T follicular helper cell (primary cell): Measurements from ENCODE around the gene RPLP2.
A peak's percentile ranks its signal among the peaks of the same experiment; 100 is the strongest.

Source experiments
- DNase-seq: peaks from one replicate; pipeline ENCODE4 v3.0.0-alpha.2; 2020; ENCODE audit warnings: low read depth

RPLP2 gene

GRCh38 chr11:824292-824880, 14.6 kb downstream of the RPLP2 start:
- no peak for DNase-seq

DNA sequence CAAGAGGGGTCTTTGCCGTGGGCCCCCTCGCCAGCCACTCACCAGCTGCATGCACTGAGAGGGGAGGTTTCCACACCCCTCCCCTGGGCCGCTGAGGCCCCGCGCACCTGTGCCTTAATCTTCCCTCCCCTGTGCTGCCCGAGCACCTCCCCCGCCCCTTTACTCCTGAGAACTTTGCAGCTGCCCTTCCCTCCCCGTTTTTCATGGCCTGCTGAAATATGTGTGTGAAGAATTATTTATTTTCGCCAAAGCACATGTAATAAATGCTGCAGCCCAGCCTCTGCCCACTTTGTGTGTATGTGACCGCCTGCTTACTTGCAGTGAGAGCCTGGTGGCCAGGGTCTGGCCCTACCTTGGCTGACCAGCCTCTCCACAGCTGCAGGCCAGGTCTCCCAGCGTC, 15.2 kb downstream of the RPLP2 start:
- no peak for DNase-seq

GRCh38 chr11:825366-826226, 15.8 kb downstream of the RPLP2 start:
- no peak for DNase-seq

DNA sequence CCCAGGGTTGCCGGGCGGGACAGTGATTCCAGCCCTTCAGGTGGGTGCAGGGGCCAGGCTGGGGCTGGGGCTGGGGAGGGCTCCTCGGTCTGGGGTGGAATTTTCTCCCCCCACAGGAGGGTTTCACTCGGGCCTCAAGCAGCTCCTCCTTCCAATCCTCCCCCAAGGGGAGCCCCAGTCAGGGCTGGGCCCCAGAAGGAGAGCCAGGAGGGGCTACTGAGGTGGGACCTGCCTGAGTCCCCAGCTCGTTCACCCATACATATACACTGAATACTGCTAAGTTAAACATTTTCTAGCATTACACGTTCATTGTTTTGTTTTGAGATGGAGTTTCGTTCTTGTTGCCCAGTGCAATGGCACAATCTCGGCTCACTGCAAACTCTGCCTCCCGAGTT, 16.5 kb downstream of the RPLP2 start:
- DNase-seq = no peak

- no peak for DNase-seq
These were observed 17.0 kb downstream of the RPLP2 start for GRCh38 chr11:826836-827145.

- DNase-seq = no peak
These were observed 17.6 kb downstream of the RPLP2 start for GRCh38 chr11:827146-827896.

DNA sequence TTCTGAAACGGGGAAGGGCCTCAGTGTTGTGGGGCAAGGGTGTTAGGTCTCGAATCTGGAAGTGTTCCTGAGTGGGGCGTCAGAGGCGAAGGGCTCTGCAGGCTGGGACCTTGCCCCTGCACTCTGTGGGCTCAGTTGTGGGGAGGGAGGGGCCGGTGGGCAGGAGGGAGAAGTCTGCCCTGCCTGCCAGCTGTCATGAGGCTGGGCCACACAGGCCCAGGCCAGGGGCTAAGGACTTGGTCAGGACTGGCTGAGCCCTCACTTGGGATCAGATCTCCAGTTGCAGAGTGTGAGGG, 18.1 kb downstream of the RPLP2 start, which contains the start of gene CRACR2B:
Gene CRACR2B, plus strand, starts transcription at position 23 of the 296 bp plus-strand sequence. CDS start 689 bp downstream, outside the sequence.
- no peak for DNase-seq

DNA sequence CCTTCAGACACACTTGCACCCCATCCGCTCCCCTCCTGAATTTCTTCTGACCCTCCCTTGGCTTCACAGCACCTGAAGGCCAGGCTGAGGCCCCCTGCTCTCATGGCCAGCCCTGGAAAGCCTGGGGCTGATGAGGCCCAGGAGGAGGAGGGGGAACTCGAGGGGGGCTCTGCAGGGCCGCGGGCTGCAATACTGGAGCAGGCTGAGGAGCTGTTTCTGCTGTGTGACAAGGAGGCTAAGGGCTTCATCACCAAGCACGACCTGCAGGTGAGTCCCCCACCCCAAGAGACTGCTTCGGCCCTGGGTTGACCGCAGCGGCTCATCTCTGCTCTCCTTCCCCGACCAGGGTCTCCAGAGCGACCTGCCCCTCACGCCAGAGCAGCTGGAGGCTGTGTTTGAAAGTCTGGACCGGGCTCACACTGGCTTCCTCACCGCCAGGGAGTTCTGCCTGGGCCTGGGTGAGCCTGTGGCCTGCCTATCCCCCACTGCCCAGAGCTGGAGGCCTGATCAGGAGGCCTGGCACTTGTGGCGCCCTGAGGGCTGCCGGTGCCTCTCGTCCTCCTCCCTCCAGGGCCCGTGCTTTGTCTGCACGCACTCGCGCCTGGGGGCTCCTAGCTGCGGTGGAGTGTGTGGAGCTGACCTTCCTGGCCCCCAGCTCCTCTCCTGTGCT, 18.9 kb downstream of the RPLP2 start:
- DNase-seq = no peak

- no peak for DNase-seq
These were observed 19.5 kb downstream of the RPLP2 start for GRCh38 chr11:829176-829846.

- DNase-seq = no peak
These were observed 20.1 kb downstream of the RPLP2 start for GRCh38 chr11:829847-830294.

DNA sequence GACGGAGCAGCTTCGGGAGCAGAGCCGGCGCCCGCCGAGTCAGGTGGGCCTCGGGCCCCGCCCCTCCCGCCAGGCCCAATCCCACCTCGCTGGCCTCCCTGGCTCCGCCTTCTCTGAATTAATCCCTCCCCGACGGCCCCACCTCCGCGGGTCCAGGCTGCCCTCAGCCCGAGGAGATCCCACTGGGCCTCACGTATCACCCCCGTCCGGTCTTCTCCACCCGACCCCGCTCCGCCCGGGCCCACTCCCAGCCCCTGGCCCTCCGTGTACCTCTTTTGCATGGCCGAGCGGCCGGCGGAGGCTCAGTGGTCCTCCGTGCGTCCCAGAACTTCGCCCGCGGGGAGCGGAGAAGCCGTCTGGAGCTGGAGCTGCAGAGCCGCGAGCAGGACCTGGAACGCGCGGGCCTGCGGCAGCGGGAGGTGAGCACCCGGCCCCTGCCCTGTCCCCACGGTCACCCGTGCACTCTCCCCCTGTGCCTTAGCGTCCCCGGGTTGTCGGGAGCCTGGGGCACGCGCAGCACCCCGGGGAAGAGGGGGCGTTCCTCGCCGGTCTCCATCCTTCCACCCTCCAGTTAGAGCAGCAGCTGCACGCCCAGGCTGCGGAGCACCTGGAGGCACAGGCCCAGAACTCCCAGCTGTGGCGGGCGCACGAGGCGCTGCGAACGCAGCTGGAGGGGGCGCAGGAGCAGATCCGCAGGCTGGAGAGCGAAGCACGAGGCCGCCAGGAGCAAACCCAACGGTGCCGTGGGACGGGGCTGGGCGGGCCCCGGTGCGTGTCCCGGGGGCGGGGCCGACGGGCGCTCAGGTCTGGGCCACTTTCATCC, 20.7 kb downstream of the RPLP2 start:
- DNase-seq = peak; percentile 33

GRCh38 chr11:831118-831864, 21.5 kb downstream of the RPLP2 start:
- DNase-seq = no peak

DNA sequence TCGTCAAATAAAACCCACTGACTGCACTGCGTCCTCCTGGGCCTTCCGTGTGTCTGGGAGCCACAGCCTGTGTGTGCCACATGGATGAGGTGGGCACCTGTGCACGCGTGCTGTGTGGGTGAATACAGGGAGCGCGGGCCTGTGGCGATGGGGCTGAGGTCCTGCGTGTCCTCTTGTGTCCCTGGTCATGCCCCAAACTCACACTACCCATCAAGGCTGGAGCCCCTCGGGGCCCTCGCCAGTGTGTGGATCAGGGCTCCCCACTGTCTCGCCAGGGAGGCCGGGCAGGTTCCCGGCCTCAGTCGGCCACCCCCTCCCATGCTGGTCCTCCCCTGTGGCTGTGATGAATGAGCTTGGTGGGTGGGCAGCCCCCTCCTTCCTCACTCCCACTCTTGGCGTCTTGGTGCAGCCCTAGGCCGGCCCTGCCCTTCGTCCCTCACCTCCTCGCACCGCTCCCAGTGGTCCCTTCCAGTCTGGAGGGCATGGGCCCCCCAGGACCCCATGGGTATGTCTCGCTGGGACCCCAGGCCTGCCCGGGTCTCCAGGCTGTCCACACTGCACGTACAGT, 22.3 kb downstream of the RPLP2 start:
- DNase-seq = no peak

DNA sequence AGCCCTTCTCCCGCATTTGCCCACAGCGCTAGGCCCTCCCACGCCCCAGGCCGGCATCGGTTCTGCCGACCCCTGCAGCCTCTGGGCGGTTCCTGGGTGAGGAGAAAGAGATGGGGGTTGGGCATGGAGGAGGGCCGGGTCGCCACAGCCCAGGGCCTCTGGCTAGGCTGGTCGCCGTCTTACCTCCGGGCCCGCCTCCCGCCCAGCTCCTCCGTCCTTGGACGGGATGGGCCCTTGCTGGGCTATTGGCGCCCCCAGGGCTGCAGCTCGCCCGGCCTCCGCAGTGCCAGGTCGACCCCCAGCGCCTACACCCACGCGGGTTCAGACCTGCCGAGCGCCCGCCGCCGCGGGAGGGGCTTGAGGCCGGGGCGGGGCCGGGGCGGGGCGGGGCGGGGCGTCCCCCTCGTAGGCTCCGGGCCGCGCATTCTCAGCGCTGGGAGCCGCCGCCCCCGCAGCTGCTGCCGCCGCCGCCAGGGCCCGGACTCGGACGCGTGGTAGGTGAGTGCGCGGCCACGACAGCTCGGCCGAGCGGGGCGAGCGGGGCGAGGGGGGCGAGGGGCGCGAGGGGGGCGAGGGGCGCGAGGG, 22.9 kb downstream of the RPLP2 start, which contains the start of gene CD151:
Gene CD151, plus strand, starts transcription at position 424 of the 585 bp plus-strand sequence. CDS start 3,118 bp downstream, outside the sequence.
- DNase-seq = no peak

DNA sequence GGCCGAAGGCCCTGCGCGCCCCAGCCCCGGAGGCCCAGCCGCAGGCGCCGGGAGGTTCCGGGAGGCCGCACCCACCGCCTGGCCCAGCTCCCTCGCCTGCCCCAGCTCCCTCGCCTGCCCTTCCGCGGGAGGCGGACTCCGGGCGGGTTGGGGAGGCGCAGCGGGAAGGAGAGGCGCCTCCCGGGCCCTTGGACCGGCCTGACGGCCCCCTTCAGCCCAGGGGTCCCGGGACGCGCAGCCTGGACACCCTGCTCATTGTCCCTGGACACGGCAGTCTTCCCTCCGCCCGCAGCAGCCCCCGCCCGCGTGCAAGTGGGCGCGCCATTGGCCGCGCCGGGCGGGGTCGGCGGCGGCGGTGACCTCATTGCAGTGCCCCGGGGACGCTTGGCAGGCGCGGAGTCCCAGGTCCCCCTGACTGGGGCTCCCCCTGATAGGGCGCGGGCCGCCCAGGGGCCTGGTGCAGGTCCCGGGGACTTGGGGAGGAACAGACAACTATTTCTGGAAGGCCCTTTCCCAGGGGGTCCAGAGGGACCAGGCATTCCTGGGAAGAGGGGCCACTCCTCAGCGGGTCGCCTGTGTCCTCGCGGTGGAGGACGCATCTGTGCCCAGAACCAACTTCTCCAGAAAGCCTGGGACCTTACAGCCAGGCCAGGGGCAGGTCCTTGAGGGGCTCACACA, 23.5 kb downstream of the RPLP2 start:
- no peak for DNase-seq

GRCh38 chr11:833849-834311, 24.1 kb downstream of the RPLP2 start:
- no peak for DNase-seq

GRCh38 chr11:834371-835316, 24.9 kb downstream of the RPLP2 start:
- DNase-seq = no peak

DNA sequence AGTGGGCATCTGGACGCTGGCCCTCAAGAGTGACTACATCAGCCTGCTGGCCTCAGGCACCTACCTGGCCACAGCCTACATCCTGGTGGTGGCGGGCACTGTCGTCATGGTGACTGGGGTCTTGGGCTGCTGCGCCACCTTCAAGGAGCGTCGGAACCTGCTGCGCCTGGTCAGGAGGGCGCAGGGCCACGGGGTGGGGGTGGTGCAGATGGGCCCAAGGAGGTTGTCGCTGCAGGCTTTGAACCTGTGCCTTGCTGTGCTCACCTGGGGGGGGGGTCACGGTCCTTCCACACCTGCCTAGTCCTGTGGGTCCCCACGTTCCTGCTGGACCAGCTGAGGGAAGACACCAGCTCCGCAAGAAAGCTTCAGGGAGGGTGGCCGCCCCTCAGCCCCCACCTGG, 26.5 kb downstream of the RPLP2 start:
- DNase-seq = no peak
